HCT116 (cell line): ENCODE data around the gene VASH1. TPM values are rescaled to one million over a fixed set of nuclear protein-coding genes. Genes with fewer than 3 reads are reported as not detected.

ENCODE experiments used
- ATAC-seq: fragments of 200-7000 bp; cut with Tn5 transposase; 2 replicates; pipeline ENCODE4 v1.9.1; 2020; ENCODE audit warnings: mild to moderate bottlenecking, moderate library complexity
- BruUV-seq: library from RNA; stranded (reverse); fragments of 400-500 nt; replicated peaks from 2 replicates; lab custom pipeline; 2021; lab: Mats Ljungman, UMichigan
- CTCF ChIA-PET: fragments of 300-600 bp; sonication (Branson Sonifier 250); formaldehyde crosslinking; loops from one replicate; lab custom pipeline; 2021; ENCODE audit warnings: antibody characterized with exemption; lab: Charles Lee
- POLR2A ChIA-PET: fragments of 300-600, 350-600 bp; sonication (Branson Sonifier 250); formaldehyde crosslinking; loops from one replicate; lab custom pipeline; 2021; ENCODE audit warnings: antibody characterized with exemption; lab: Charles Lee
- RAD21 ChIA-PET, 2 experiments: fragments of 300-600 bp; sonication (Branson Sonifier 250); formaldehyde crosslinking; loops; one replicate each; lab custom pipeline; 2023; ENCODE audit warnings: low total read pairs in 2 of 2; ENCODE audit not compliant: uncharacterized antibody in 2 of 2, unreplicated experiment in 2 of 2, low non-redundant PET in 1 of 2; lab: Charles Lee
- DNase-seq: peaks from one replicate; pipeline ENCODE4 v3.0.0-alpha.2; 2010; ENCODE audit warnings: low read depth, low spot score
- H2AFZ ChIP-seq: fragments of 200-600 bp; shearing (Covaris generic), sonication (generic); 2 replicates; pipeline ENCODE4 v1.6.1; 2017; ENCODE audit warnings: low read depth, mixed run types, mixed read lengths, antibody characterized with exemption, low read length; ENCODE audit not compliant: poor library complexity, severe bottlenecking
- H3K27ac ChIP-seq: 2 replicates; pipeline ENCODE4 v1.5.1; 2012; ENCODE audit warnings: low read depth, low read length
- H3K27me3 ChIP-seq: fragments of 200-600 bp; sonication (generic); 2 replicates; pipeline ENCODE4 v1.6.1; 2016; ENCODE audit warnings: mixed run types, low read length, mixed read lengths; ENCODE audit not compliant: insufficient read depth
- H3K36me3 ChIP-seq, 2 experiments: fragments of 200-500 bp in 1 of 2; fragments of 200-600 bp in 1 of 2; sonication (Bioruptor generic) in 1 of 2; sonication (generic) in 1 of 2; 2 replicates each; pipeline versions ENCODE4 v1.5.1 to v1.6.1; 2014 to 2016; ENCODE audit warnings: low read length in 2 of 2, inconsistent platforms in 1 of 2, mixed read lengths in 1 of 2, mixed run types in 1 of 2; ENCODE audit not compliant: insufficient read depth in 2 of 2, control insufficient read depth in 1 of 2
- H3K4me1 ChIP-seq, 2 experiments: fragments of 200-600 bp in 1 of 2; sonication (generic) in 1 of 2; 2 replicates each; pipeline versions ENCODE4 v1.5.1 to v1.6.1; 2012 to 2017; ENCODE audit warnings: low read length in 2 of 2, inconsistent platforms in 1 of 2, mild to moderate bottlenecking in 1 of 2, mixed read lengths in 1 of 2, mixed run types in 1 of 2, moderate library complexity in 1 of 2; ENCODE audit not compliant: insufficient read depth in 2 of 2, control insufficient read depth in 1 of 2
- H3K4me2 ChIP-seq: fragments of 200-600 bp; sonication (generic); 2 replicates; pipeline ENCODE4 v1.6.1; 2017; ENCODE audit warnings: mixed run types, low read length, mixed read lengths
- H3K4me3 ChIP-seq, 2 experiments: fragments of 200-600 bp in 1 of 2; sonication (generic) in 1 of 2; replicated peaks in 1 of 2; 2 replicates each; pipeline ENCODE4 v1.5.1; 2011 to 2016; ENCODE audit warnings: low read length in 2 of 2, control low read depth in 1 of 2, low read depth in 1 of 2, mild to moderate bottlenecking in 1 of 2, mixed read lengths in 1 of 2, mixed run types in 1 of 2
- H3K79me2 ChIP-seq: fragments of 200-600 bp; sonication (generic); 2 replicates; pipeline ENCODE4 v1.6.1; 2017; ENCODE audit warnings: mild to moderate bottlenecking, mixed run types, low read length, moderate library complexity, mixed read lengths; ENCODE audit not compliant: insufficient read depth
- H3K9ac ChIP-seq: fragments of 200-600 bp; sonication (generic); 2 replicates; pipeline ENCODE4 v1.6.1; 2016; ENCODE audit warnings: low read length, mixed read lengths
- H3K9me2 ChIP-seq: fragments of 200-600 bp; sonication (generic), shearing (Covaris generic); 2 replicates; pipeline ENCODE4 v1.6.1; 2017; ENCODE audit warnings: mixed run types, mild to moderate bottlenecking, moderate library complexity; ENCODE audit not compliant: insufficient read depth
- H3K9me3 ChIP-seq, 2 experiments: fragments of 200-500 bp in 1 of 2; fragments of 200-600 bp in 1 of 2; sonication (Bioruptor generic) in 1 of 2; sonication (generic) in 1 of 2; 2 replicates each; pipeline ENCODE4 v1.6.1; 2014 to 2017; ENCODE audit warnings: low read length in 2 of 2, mixed read lengths in 2 of 2, inconsistent platforms in 1 of 2, low read depth in 1 of 2, mild to moderate bottlenecking in 1 of 2, mixed run types in 1 of 2, moderate library complexity in 1 of 2; ENCODE audit not compliant: control insufficient read depth in 1 of 2, insufficient read depth in 1 of 2
- H4K20me1 ChIP-seq: fragments of 200-600 bp; sonication (generic), shearing (Covaris generic); 2 replicates; pipeline ENCODE4 v1.6.1; 2017; ENCODE audit warnings: mixed run types, mild to moderate bottlenecking, moderate library complexity; ENCODE audit not compliant: insufficient read depth
- CBX3 ChIP-seq: IDR thresholded peaks from 2 replicates; pipeline ENCODE4 v1.6.1; 2012; ENCODE audit warnings: low read depth
- EGR1 ChIP-seq: IDR thresholded peaks from 2 replicates; pipeline ENCODE4 v1.6.1; 2012; ENCODE audit warnings: low read depth
- EZH2 ChIP-seq: fragments of 200-600 bp; sonication (generic); IDR thresholded peaks from 2 replicates; pipeline ENCODE4 v1.6.1; 2017; ENCODE audit warnings: antibody characterized with exemption, mixed run types
- EZH2phosphoT487 ChIP-seq: fragments of 200-600 bp; IDR thresholded peaks from 2 replicates; pipeline ENCODE4 v1.6.1; 2018; ENCODE audit warnings: antibody characterized with exemption, borderline replicate concordance
- FOSL1 ChIP-seq: IDR thresholded peaks from 2 replicates; pipeline ENCODE4 v1.6.1; 2012; ENCODE audit warnings: low read depth
- JUND ChIP-seq: IDR thresholded peaks from 2 replicates; pipeline ENCODE4 v1.6.1; 2012
- POLR2A ChIP-seq: IDR thresholded peaks from 2 replicates; pipeline ENCODE4 v1.7.0; 2011; ENCODE audit warnings: borderline replicate concordance; ENCODE audit not compliant: insufficient read depth, insufficient read length; ENCODE audit errors: extremely low read depth
- SIN3A ChIP-seq: IDR thresholded peaks from 2 replicates; pipeline ENCODE4 v1.6.1; 2012; ENCODE audit warnings: low read depth
- ZFX ChIP-seq: fragments of 450-650 bp; IDR thresholded peaks from 2 replicates; pipeline ENCODE4 v1.6.1; 2017
- intact Hi-C: fragments of 100-400 bp; cut with micrococcal nuclease; formaldehyde crosslinking; loops from 2 replicates; pipeline ENCODE4 v1.10.0; 2022
- total RNA-seq: library from RNA; stranded (reverse); gene quantifications from one replicate; pipeline ENCODE4 v1.2.1, GENCODE V29; 2021; ENCODE audit not compliant: unreplicated experiment
- TF ChIP-seq, protein P1 (sequence below): IDR thresholded peaks from 2 replicates; pipeline ENCODE4 v1.6.1; 2012
- TF ChIP-seq, protein P2 (sequence below): IDR thresholded peaks from 2 replicates; pipeline ENCODE4 v1.6.1; 2011; ENCODE audit warnings: mild to moderate bottlenecking, low read length, moderate library complexity; ENCODE audit not compliant: insufficient replicate concordance; ENCODE audit errors: extremely low read depth

Gene VASH1
- total RNA-seq, 1 experiment from 2014 or later, result 13.3 TPM

DNA sequence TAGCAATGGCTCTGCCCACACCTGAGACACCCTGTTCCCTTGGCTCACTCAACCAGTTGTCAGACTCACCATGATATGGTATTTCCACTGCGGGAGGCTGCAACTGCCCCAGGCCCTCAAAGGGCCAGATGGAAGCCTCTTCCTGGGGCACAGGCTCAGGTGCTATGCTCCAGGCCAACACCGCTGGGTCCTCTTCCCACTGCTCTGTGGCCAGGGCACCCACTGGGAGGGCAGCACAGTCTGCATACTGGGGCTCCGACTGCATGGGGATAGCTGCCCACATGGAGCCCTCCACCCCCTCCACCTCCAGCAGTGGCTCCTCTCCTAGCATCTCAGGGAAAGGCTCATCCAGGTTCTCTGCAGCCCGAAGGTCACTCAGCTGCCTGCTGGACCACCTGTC lies 47.7 kb downstream of the VASH1 start:
- POLR2A ChIA-PET, result no interaction called here
- peaks cover 21% of the 10 kb centered on the region for H3K79me2 ChIP-seq
- no peak overlapping the region for H3K9ac ChIP-seq
- no TSS peak for BruUV-seq
- RAD21 ChIA-PET, result no interaction called here
- TF ChIP-seq POLR2A, result no peak
- TF ChIP-seq EZH2phosphoT487, result no peak
- no peak for TF ChIP-seq FOSL1
- TF ChIP-seq JUND, result no peak
- TF ChIP-seq EZH2, result no peak
- TF ChIP-seq EGR1, result no peak
- no peak for TF ChIP-seq CBX3
- TF ChIP-seq SIN3A, result no peak
- no peak for TF ChIP-seq ZFX
- TF ChIP-seq, protein P1, sequence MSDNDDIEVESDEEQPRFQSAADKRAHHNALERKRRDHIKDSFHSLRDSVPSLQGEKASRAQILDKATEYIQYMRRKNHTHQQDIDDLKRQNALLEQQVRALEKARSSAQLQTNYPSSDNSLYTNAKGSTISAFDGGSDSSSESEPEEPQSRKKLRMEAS, result no peak
- TF ChIP-seq, protein P2, sequence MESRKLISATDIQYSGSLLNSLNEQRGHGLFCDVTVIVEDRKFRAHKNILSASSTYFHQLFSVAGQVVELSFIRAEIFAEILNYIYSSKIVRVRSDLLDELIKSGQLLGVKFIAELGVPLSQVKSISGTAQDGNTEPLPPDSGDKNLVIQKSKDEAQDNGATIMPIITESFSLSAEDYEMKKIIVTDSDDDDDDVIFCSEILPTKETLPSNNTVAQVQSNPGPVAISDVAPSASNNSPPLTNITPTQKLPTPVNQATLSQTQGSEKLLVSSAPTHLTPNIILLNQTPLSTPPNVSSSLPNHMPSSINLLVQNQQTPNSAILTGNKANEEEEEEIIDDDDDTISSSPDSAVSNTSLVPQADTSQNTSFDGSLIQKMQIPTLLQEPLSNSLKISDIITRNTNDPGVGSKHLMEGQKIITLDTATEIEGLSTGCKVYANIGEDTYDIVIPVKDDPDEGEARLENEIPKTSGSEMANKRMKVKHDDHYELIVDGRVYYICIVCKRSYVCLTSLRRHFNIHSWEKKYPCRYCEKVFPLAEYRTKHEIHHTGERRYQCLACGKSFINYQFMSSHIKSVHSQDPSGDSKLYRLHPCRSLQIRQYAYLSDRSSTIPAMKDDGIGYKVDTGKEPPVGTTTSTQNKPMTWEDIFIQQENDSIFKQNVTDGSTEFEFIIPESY, result no peak
- no peaks in the 10 kb centered on the region for H3K9me3 ChIP-seq
- CTCF ChIA-PET, result interaction anchor here (1.2 kb wide), 1 partner anchor 99 kb away, joined by 3 read pairs; no protein-coding TSS in a partner anchor
- DNase-seq (no peak), ATAC-seq (no peak)
- no peaks in the 10 kb centered on the region for H3K9me2 ChIP-seq
- H3K27me3 ChIP-seq, result no peaks in the 10 kb centered on the region
- H3K36me3 ChIP-seq, result peaks cover 13 to 18% of the 10 kb centered on the region in 2 experiments; a peak in 2 of 4 replicates
- H4K20me1 ChIP-seq, result no peaks in the 10 kb centered on the region
- no peak overlapping the region for H3K4me3 ChIP-seq
- intact Hi-C loops, result no loop called here
- H3K27ac ChIP-seq, result no peak overlapping the region
- H3K4me2 ChIP-seq, result no peak overlapping the region
- no peak overlapping the region for H2AFZ ChIP-seq
- H3K4me1 ChIP-seq, result peaks cover 9 to 20% of the 10 kb centered on the region in 2 experiments
